GM21619 (cell line): Measurements from ENCODE around the gene PLCXD3.

Source experiments
- ATAC-seq: cut with Tn5 transposase; IDR thresholded peaks from one replicate; pipeline ENCODE4 v1.9.1; 2021; ENCODE audit not compliant: unreplicated experiment

Gene PLCXD3

GRCh38 chr5:41510176-41510831, at the start of gene PLCXD3:
TSS of gene PLCXD3 (minus strand) at chr5:41510601. CDS start at chr5:41510526, 75 bp downstream.
- ATAC-seq, result no peak

GRCh38 chr5:41559184-41559583, 48.8 kb upstream of the PLCXD3 start:
- no peak for ATAC-seq

- ATAC-seq, result no peak
Observed at GRCh38 chr5:41558295-41558694, 47.9 kb upstream of the PLCXD3 start.

GRCh38 chr5:41547991-41548390, 37.6 kb upstream of the PLCXD3 start:
- ATAC-seq, result no peak

- ATAC-seq, result no peak
Observed at GRCh38 chr5:41542183-41542582, 31.8 kb upstream of the PLCXD3 start.

- ATAC-seq, result no peak
Observed at GRCh38 chr5:41539454-41539853, 29.1 kb upstream of the PLCXD3 start.

- no peak for ATAC-seq
Observed at GRCh38 chr5:41537581-41537980, 27.2 kb upstream of the PLCXD3 start.

GRCh38 chr5:41532485-41532884, 22.1 kb upstream of the PLCXD3 start:
- ATAC-seq, result no peak

GRCh38 chr5:41527201-41527779, 16.9 kb upstream of the PLCXD3 start:
- no peak for ATAC-seq

- no peak for ATAC-seq
Observed at GRCh38 chr5:41526699-41527098, 16.3 kb upstream of the PLCXD3 start.

GRCh38 chr5:41524174-41524573, 13.8 kb upstream of the PLCXD3 start:
- no peak for ATAC-seq

GRCh38 chr5:41522193-41522786, 11.9 kb upstream of the PLCXD3 start:
- no peak for ATAC-seq

- ATAC-seq, result no peak
Observed at GRCh38 chr5:41519801-41520200, 9.4 kb upstream of the PLCXD3 start.

- no peak for ATAC-seq
Observed at GRCh38 chr5:41517909-41518308, 7.5 kb upstream of the PLCXD3 start.

GRCh38 chr5:41511241-41511640, 840 bp upstream of the PLCXD3 start:
- no peak for ATAC-seq

- no peak for ATAC-seq
Observed at GRCh38 chr5:41509399-41510175, 814 bp downstream of the PLCXD3 start.

- ATAC-seq, result no peak
Observed at GRCh38 chr5:41508696-41509398, 1.6 kb downstream of the PLCXD3 start.

GRCh38 chr5:41508186-41508585, 2.2 kb downstream of the PLCXD3 start:
- ATAC-seq, result no peak

- no peak for ATAC-seq
Observed at GRCh38 chr5:41507501-41507900, 2.9 kb downstream of the PLCXD3 start.

GRCh38 chr5:41503860-41504259, 6.5 kb downstream of the PLCXD3 start:
- ATAC-seq, result no peak

- ATAC-seq, result no peak
Observed at GRCh38 chr5:41503310-41503709, 7.1 kb downstream of the PLCXD3 start.
